Stimulated activated effector memory CD8-positive, alpha-beta T cell treated with anti-CD3 and anti-CD28 coated beads, Interleukin-12 subunit alpha, Interleukin-12 subunit beta, amount 100 ng/mL, for 72 hours (primary cell): ENCODE measurements around the gene ZNF428.

ENCODE experiments used
- ATAC-seq: fragments of 150-1000 bp; cut with Tn5 transposase; 2 replicates; pipeline ENCODE4 v1.10.0; 2021
- DNase-seq, 2 donors: peaks; one replicate each; pipeline ENCODE4 v3.0.0; 2021 to 2022; ENCODE audit warnings: low spot score in 2 of 2
- H3K27ac Mint-ChIP-seq: one replicate; pipeline ENCODE4 v1.8.0; 2022; ENCODE audit warnings: mild to moderate bottlenecking, mixed read lengths
- H3K36me3 Mint-ChIP-seq: one replicate; pipeline ENCODE4 v1.8.0; 2022; ENCODE audit warnings: mild to moderate bottlenecking, mixed read lengths
- H3K4me1 Mint-ChIP-seq: one replicate; pipeline ENCODE4 v1.8.0; 2022; ENCODE audit warnings: mixed read lengths
- H3K4me3 Mint-ChIP-seq: one replicate; pipeline ENCODE4 v1.8.0; 2022; ENCODE audit warnings: mild to moderate bottlenecking, mixed read lengths
- H3K9me3 Mint-ChIP-seq: one replicate; pipeline ENCODE4 v1.8.0; 2022; ENCODE audit warnings: mixed read lengths

The ZNF428 gene

DNA sequence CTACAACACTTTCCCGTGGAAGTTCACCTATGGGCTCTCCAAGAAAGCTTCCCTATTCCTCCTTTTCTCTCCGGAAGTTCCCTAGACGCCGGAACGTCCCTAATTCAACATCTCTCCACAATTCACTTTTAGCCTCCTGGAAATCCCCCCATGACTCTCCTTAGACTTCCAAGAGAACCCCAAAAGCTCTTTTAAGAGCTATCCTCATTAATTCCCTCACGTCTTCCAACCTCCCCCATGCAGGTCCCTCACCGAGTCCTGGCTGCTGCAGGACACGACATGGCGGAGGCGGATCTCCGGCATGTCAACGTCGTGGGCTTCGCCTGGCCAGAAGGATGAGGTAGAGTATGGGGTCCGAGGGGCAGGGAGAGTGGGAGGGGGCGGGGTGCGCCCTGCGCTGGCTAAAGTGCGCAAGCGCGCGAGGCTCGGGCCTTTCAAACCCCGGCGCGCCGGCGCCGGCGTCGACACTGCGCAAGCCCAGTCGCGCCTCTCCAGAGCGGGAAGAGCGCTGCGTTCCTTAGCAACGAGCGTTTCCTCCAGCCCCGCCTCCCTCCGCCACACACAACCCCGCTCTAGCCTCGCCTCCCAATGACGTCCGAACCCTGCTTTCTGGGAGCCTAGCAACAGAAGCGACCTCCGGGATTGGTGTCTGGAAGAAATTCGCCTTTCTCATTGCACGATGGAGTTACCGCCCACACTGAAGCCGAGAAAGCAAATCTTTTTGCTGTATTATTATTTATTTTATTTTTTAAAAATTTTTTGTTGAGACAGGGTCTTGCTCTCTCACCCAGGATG, 44.1 kb downstream of the ZNF428 start, which contains the start of the genes PINLYP and XRCC1:
PINLYP (plus strand) TSS at position 646 of the 795 bp plus-strand sequence. CDS start 1,391 bp downstream, outside the sequence.
XRCC1 (minus strand) TSS at position 372 of the 795 bp plus-strand sequence; CDS start at position 303, 69 bp downstream.
- Mint-ChIP-seq H3K9me3 (no peaks in the 10 kb centered on the region), H3K4me1 (peaks cover 62% of the 10 kb centered on the region), H3K27ac (peak within 1 kb of the TSS; percentile 98), H3K4me3 (peak within 1 kb of the TSS; percentile 99), H3K36me3 (peaks cover 15% of the 10 kb centered on the region)
- ATAC-seq (peak; percentile 99), DNase-seq (peak; percentile 77 to 94)

DNA sequence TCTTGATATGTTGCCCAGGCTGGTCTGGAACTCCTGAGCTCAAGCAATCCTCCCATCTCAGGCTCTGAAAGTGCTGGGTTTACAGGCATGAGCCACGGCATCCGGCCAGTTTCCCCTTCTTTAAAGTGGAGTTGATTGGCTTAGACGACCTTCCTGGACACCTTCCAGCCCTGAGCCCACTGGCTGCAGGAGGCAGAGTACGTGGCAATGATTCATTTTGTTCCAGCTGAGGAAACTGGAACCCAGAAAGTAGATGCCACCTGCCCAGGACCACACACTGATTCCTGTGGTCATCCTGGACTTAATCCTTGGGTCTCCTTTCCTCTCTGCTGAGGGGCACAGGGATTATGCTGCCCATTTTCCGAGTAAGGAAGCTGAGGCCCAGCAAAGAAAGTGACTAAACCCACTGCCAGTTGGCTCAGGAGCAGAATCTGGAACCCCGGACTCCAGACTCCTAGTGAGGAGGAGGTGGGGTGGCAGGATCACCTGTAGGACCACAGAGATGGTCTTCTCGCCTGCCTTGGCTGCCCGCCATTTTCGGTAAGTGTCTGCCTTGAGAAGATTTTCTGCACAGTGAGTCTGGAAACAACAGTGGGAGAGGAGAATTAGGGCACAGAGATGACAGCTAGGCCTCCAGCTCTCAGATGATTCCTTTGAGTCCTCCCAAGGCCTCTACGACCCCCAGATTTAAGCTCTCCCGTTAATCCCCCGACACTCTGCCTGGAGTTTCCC, 44.8 kb downstream of the ZNF428 start:
- ATAC-seq (no peak), DNase-seq (no peak)
- H3K9me3 Mint-ChIP-seq = no peaks in the 10 kb centered on the region
- peak overlapping the region; percentile 99 for H3K4me3 Mint-ChIP-seq
- H3K36me3 Mint-ChIP-seq = peaks cover 15% of the 10 kb centered on the region
- H3K27ac Mint-ChIP-seq = peak overlapping the region; percentile 98
- peaks cover 62% of the 10 kb centered on the region for H3K4me1 Mint-ChIP-seq

DNA sequence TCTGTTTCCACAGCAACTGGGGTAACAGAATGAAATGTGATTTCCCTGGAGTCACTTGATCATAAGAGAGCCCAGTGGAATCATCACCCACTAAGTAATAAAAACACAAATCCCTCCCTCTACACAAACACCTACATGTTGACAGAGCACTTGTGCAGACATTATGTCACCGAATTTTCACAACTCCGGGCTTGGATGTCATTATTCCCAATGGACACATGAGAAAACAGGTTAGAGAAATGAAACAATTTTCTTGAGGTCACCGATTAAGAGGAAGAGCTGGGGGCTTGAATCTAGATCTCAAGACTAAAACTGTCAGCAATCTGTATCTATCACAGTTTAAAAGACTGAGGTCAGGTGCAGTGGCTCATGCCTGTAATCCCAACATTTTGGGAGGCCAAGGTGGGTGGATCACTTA, 47.2 kb downstream of the ZNF428 start:
- H3K4me1 Mint-ChIP-seq = peaks cover 47% of the 10 kb centered on the region
- no peak for ATAC-seq

DNA sequence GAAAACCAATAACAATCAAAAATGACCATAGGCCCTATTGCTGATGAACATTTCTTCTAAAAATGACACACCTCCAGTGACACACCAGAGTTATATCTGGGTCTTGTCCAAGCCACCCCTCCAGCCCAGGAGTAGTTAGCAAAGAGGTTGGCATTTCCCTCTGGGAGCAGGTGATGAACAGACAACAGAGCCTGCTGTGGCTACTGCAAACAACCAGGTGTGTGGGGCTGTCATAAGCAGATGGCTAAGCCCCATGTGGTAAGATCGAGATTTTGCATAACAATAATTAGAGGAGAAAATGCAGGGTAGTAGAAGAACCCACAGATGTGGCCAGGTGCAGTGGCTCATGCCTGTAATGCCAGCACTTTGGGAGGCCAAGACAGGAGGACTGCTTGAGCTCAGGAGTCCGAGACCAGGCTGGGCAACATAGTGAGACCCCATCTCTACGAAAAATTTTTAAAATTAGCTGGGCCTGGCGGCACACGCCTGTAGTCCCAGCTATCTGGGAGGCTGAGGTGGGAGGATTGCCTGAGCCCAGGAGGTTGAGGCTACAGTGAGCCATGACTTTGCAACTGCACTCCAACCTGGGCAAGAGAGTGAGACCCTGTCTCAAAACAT, 49.1 kb downstream of the ZNF428 start:
- Mint-ChIP-seq H3K9me3 (no peaks in the 10 kb centered on the region), H3K36me3 (peaks cover 4% of the 10 kb centered on the region), H3K4me1 (peaks cover 36% of the 10 kb centered on the region), H3K27ac (peak overlapping the region; percentile 65), H3K4me3 (no peak overlapping the region)
- ATAC-seq (no peak), DNase-seq (no peak)

More for the DNA sequence above, 47.2 kb downstream of the ZNF428 start:
- DNase-seq = no peak
- H3K9me3 Mint-ChIP-seq = no peaks in the 10 kb centered on the region
- H3K36me3 Mint-ChIP-seq = peaks cover 10% of the 10 kb centered on the region
- no peak overlapping the region for H3K4me3 Mint-ChIP-seq
- peak overlapping the region; percentile 76 for H3K27ac Mint-ChIP-seq

DNA sequence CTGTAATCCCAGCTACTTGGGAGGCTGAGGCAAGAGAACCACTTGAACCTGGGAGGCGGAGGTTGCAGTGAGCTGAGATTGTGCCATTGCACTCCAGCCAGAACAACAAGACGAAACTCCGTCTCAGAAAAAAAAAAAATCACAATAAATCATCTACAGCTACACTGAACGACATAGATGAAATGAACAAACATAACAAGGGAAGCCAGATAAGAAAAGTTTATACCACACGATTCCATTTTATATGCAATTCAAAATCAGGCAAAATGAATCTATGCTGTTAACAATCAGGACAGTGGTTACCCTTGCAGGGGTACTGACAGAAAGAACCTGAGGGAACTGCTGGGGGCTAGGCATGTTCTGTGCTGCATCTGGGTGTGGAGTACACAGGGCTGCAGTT, 49.8 kb downstream of the ZNF428 start:
- Mint-ChIP-seq H3K4me3 (no peak overlapping the region), H3K27ac (peak overlapping the region; percentile 65), H3K4me1 (peaks cover 36% of the 10 kb centered on the region), H3K9me3 (no peaks in the 10 kb centered on the region), H3K36me3 (no peaks in the 10 kb centered on the region)
- DNase-seq = no peak
- ATAC-seq = no peak

DNA sequence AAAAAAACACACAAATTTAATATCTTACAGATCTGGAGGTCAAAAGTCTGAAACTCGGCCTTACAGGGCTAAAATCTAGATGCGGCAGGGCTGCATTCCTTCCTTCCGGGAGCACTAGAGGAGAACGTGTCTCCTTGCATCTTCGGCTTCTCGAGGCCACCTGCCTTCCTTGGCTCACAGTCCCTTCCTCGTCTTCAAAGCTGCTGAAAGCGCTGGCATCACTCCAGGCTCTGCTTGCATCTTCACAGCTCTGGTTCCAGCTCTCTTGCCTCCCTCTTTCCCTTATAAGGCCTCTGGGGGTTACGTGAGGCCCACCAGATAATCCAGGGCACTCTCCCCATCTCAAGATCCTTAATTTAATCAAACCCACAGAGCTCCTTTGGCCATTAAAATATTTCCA, 54.6 kb downstream of the ZNF428 start:
- DNase-seq = no peak
- Mint-ChIP-seq H3K36me3 (peaks cover 38% of the 10 kb centered on the region), H3K4me3 (no peak overlapping the region), H3K9me3 (no peaks in the 10 kb centered on the region), H3K4me1 (peaks cover 55% of the 10 kb centered on the region), H3K27ac (peak overlapping the region; percentile 93)
- ATAC-seq = no peak

DNA sequence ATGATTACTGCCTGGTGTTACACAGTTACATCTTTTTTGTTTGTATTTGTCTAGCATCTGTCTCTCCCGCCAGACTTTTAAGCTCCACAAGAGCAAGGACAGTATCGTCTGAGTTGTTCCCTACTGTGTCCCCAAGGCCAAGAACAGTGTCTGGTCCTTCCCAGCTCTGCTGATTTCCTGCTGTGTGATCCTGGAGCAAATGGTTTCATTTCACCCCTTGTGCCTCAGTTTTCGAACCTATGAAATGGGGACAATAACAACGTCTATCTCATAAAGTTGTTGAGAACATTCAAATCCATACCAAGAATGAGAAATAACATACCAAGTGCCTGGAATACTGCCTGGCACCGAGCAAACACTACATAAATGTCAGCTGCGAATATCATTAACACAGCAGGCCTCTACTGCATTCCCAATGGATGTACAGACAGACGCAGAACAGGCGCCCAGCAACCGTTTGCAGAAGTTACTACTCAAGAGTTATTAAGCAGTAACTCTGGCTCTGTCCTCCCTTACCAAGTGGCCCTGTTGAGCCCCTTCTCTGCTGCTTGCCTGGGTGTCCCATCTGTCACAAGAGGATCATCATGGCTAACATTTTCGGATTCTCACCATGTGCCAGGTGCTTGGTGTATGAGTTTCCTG, 55.5 kb downstream of the ZNF428 start:
- Mint-ChIP-seq H3K4me1 (peaks cover 53% of the 10 kb centered on the region), H3K36me3 (peaks cover 46% of the 10 kb centered on the region), H3K9me3 (no peaks in the 10 kb centered on the region), H3K27ac (peak overlapping the region; percentile 93), H3K4me3 (peak overlapping the region; percentile 57)
- DNase-seq (no peak), ATAC-seq (no peak)

DNA sequence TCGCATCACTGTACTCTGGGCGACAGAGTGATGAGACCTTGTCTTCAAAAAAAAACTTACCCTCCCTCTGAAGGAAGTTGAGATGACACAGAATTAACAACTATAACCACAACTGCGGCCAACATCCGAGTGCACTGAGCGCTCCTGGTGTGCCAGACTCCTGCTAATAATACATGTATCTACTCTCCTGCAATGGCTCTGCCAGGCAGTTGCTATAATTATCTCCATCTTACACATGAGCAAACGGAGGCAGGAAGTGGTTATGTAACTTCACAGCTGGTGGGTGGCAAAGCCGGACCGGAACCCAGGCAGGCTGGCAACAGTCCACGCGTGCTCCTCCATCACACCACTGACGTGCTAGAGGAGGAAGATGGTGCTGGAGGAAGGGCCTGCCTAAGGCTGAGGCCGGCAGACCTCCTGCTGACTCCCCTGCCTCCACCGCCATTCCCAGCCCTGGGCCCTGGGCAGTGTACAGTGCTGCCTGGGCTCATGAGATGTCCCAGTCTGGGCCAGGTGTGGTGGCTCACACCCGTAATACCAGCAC, 56.7 kb downstream of the ZNF428 start:
- DNase-seq = peak; percentile 52 to 85
- peaks cover 53% of the 10 kb centered on the region for H3K4me1 Mint-ChIP-seq
- H3K27ac Mint-ChIP-seq = peak overlapping the region; percentile 93
- peak overlapping the region; percentile 57 for H3K4me3 Mint-ChIP-seq
- no peaks in the 10 kb centered on the region for H3K9me3 Mint-ChIP-seq
- peaks cover 57% of the 10 kb centered on the region for H3K36me3 Mint-ChIP-seq
- peak; percentile 97 for ATAC-seq

DNA sequence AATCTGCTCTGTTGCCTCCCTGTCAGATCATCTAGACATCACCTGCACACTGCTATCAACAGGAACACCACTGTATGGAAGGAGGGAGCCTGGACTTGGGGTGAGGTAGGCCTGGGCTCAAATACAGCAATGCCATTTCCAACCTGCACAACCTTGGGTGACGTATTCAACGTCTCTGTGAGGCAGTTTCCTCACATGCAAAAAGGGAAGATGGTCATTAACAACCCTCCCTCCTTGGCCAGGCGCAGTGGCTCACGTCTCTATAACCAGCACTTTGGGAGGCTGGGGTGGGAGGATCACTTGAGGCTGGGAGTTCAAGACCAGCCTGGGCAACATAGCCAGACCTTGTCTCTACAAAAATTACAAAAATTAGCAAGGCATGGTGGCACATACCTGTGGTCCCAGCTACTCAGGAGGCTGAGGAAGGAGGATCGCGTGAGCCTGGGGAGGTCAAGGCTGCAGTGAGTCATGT, 57.2 kb downstream of the ZNF428 start:
- peaks cover 53% of the 10 kb centered on the region for H3K4me1 Mint-ChIP-seq
- H3K9me3 Mint-ChIP-seq = no peaks in the 10 kb centered on the region
- H3K4me3 Mint-ChIP-seq = peak overlapping the region; percentile 57
- DNase-seq = no peak
- no peak for ATAC-seq
- H3K36me3 Mint-ChIP-seq = peaks cover 62% of the 10 kb centered on the region
- H3K27ac Mint-ChIP-seq = peak overlapping the region; percentile 93

DNA sequence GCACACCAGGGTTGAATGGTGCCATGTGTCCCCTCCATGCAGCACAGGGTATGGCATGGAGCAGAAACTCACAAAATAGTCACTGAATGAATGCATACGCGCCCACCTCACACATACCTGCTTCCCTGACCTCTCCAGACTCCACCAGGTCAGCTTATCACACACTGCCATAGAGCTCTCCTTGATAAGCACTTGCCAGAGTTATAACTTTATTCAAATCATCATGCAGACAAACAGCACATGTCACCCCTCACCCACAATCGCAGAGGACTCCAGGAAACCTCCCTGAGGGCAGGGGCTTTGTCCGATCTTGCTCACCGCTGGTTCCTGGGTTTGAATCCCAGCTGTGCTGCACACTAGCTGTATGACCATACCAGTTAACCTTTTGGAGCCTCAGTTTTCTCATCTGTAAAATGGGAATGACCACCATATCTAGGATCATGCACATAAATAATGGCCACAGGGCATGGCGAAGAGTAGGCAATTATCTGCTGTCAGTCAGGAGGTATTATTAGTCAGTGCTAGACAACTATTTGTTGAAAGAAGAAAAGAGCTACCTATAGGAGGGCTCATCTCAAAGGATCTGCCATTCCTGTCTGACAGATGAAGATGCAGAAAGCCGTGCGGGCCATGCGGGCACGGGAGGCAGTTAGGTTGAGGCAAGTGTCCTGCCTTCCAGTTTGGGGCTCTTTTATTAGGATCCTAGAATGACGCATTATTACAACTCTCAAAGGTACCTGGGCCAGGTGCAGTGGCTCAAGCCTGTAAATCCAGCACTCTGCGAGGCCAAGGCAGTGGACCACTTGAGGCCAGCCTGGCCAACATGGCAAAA, 58.1 kb downstream of the ZNF428 start:
- Mint-ChIP-seq H3K4me3 (no peak overlapping the region), H3K36me3 (peaks cover 71% of the 10 kb centered on the region), H3K27ac (peak overlapping the region; percentile 93), H3K4me1 (peaks cover 53% of the 10 kb centered on the region), H3K9me3 (no peaks in the 10 kb centered on the region)
- DNase-seq (no peak), ATAC-seq (no peak)

DNA sequence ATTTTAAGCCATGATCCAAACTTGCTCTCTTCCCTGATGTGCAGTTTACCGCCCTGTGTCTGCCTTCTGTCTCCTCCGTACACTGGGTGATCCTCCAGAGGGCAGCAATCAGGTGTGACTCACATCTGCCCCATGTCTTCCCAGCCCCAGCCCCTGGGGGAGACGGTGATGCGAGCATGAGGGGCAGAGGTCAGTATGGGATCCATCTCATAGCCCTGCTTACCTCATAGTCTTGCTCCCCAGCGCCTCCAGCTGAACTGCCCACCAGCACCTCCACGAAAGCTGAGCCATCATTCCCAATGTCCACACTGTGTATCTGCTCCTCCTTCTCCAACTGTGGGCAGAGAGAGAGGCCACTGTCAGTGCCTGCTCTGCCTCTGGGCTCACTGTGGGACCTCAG, 58.7 kb downstream of the ZNF428 start:
- no peak for ATAC-seq
- Mint-ChIP-seq H3K9me3 (no peaks in the 10 kb centered on the region), H3K27ac (peak overlapping the region; percentile 93), H3K4me3 (no peak overlapping the region), H3K4me1 (peaks cover 53% of the 10 kb centered on the region), H3K36me3 (peaks cover 77% of the 10 kb centered on the region)
- DNase-seq = no peak
